Mesenteric fat pad (tissue), 1 donor: ENCODE measurements around the gene TMEM236. TPM values are rescaled to one million over a fixed set of nuclear protein-coding genes. Genes with fewer than 3 reads are reported as not detected.
"Not testable (repeated sequence)": the region's sequence is repeated elsewhere in the genome, so short reads cannot be mapped to it uniquely, and the experiment has no call there.

ENCODE experiments used
- DNase-seq: peaks from one replicate; pipeline ENCODE4 v3.0.0-alpha.2; 2020; ENCODE audit warnings: low spot score
- long read RNA-seq: library from polyadenylated mRNA; unstranded; transcript quantifications from one replicate; pipeline ENCODE4 v2.0.0, GENCODE V29; 2020
- total RNA-seq: library from RNA; stranded (reverse); fragmentation: NEBNext Ultra II Directional; extraction: Animal tissue kit (Norgen Biotek cat#: 25700); gene quantifications from one replicate; pipeline ENCODE4 v1.2.1, GENCODE V29; 2021
- donor health status: DM: yes; HTN: yes; CAD: no.

Gene TMEM236
- total RNA-seq, result 3.0 TPM
- long read RNA-seq, result 0 reads

DNA sequence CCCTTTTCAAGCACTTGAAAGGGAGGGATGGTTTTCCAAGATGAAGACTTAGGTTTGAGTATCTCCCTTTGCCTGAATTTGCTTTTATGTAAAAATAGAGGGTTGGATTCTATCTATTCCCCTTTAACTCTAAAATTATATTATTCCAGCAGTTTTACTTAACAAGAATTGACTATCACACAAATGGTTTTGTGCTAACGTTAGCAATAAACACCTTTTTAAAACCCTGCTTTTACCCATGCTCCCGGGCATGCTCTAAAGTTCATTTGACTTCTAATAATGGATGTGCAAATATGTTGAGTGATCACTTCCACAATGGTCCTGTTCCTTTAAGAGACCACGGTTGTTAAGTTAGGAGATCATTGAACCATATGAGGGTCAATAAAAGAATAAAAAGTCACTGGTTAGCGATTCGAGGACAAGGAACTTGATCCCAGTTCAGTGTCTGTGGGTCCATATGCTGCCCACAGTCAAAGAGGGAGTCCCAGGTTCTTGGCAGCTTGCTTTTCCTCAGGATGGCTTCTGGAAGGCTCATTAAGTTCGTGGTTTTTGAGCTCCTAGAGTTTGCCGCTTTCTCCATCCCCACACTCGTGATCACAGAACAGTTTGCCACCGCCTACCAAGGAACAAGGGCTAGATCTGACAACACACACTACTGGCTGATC lies at the start of gene TMEM236:
Gene TMEM236, plus strand, starts transcription at position 421 of the 665 bp plus-strand sequence. Its CDS starts 95 bp downstream, at position 516.
- DNase-seq, result no peak

DNA sequence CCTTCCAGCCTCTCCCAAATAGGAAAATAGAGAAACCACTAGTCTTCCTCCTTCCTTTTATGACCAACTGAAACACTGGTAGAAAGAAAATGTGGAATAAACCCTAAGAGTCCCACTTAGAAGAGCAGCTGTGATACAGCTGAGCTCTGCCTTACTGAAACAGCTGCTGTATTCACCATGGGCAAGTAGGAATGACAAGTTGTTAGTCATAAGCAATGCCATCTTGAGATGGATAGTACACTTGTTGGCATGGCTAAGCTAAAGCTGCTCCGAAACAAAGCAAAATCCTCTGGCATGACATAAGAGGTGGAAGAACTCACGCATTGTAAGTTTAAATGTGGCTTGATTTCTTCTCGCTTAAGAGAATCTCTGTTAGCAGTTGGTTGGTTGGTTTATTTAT lies 48.3 kb upstream of the TMEM236 start:
- no peak for DNase-seq

GRCh38 chr10:17708821-17709220 lies 43.2 kb upstream of the TMEM236 start:
- DNase-seq, result no peak

DNA sequence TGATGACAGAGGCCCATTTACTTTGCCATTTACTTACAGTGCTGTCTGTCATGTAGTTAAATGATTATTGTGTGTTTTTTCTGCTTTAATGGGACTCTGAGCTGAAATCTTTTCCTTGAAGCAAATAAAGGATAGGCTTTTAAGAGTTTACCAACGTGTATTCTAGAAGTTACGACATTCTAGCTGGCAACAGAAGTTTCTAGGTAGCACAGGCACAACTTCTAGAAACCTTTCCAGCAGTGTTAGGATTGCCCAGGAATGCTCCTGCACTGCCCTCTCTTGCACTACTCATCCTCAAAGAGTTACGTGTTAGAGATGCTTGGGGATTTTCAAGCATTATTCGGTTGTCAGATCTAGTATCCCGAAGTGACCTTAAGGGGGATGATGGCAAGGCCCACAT lies 42.5 kb upstream of the TMEM236 start:
- DNase-seq, result no peak

GRCh38 chr10:17710181-17710580 lies 41.8 kb upstream of the TMEM236 start:
- no peak for DNase-seq

DNA sequence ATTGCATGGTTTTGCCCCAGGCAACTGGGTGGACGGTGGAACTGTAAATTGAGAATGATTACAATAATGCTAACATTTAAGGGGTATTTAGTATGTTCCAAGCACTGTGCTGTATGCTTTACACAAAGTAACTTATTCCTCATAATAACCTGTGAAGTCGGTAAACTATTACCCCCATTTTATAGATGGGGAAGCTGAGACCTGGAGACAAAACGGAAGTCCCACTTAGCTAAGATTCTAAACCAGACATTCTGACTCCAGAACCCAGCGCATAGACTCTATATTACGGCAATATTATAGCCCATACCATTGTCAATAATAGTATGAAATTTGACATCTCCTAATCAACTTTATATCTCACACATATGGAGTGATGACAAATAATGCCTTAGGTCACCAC lies 39.9 kb upstream of the TMEM236 start:
- no peak for DNase-seq

GRCh38 chr10:17712717-17713471 lies 39.1 kb upstream of the TMEM236 start:
- DNase-seq, result no peak

DNA sequence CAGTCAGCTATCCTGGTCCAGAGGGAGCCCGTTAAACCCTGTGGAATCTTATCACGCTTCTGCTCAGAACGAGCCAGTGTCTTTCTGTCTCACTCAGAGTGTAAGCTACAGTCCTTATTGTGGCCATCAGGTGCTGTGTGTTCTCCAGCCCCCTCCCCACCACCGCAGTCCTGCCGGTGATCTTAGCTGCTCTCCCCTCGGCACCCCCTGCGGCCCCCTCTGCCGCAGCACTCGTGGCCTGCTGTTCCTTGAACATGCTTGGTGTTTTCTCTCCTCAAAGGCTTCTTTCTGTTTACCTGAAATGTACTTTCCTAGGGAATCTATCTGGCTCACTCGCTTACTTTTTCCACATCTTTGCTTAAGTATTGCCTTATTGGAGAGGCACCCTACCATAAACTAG lies 38.2 kb upstream of the TMEM236 start:
- no peak for DNase-seq

GRCh38 chr10:17716161-17716560 lies 35.8 kb upstream of the TMEM236 start:
- no peak for DNase-seq

GRCh38 chr10:17722317-17723014 lies 29.5 kb upstream of the TMEM236 start:
- not testable (repeated sequence) for DNase-seq

DNA sequence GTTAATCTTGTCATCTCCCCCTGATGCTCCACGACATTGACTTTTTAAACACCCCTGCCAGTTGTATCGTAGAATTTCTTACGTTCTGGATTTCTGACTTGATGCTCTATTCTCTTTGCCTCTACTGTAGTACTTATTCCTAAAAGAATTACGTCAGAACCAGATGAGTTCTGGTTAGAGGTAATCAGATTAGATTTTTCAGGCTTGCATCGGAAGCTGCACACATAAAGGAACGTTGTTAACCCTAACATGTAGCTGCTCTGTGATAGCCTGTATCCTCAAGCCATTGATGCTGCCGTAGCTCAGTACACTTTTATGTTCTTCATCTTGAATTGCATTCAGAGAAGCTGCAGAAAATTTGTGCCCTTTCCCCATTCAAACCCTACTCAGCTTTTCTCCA lies 26.3 kb upstream of the TMEM236 start:
- no peak for DNase-seq

DNA sequence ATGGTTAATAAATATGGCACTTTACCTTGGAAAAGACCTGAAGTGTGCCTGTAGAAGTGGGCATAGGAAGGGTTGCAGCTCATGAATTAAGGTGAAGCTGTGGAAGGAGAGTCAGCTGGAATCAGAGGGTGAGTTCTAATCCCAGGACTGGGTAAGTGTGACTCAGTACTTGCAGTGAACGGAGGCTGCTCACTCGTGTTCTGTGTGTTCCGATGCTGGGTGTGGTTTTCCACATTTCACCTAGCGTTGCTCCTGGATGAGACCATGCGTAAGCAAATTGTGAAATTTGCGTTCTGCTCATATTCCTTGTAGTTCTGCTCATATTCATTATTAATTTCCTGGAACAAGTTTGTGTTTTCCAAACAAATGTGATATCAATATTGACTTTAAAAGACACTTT lies 22.4 kb upstream of the TMEM236 start:
- DNase-seq, result no peak

DNA sequence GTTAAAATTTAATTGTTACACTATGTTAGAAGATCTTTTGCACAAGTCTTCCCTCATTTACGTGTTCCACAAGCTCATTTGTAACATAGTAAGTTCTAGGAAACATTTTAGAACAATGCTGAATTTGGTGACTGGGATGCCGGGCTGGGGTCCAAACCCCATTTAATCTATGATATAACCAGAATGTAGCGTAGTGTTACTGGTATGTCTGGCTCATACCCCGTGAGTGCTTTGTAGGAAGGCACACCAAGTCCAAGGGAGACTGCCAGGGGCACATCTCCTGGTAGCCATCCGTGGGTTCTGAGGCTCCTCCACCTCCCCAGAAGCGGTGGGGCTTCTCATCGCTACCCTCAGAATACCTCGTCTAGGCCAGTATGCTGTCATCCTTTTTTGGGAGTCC lies 21.3 kb upstream of the TMEM236 start:
- no peak for DNase-seq

- DNase-seq, result no peak
These were observed 20.5 kb upstream of the TMEM236 start for GRCh38 chr10:17731331-17732020.

DNA sequence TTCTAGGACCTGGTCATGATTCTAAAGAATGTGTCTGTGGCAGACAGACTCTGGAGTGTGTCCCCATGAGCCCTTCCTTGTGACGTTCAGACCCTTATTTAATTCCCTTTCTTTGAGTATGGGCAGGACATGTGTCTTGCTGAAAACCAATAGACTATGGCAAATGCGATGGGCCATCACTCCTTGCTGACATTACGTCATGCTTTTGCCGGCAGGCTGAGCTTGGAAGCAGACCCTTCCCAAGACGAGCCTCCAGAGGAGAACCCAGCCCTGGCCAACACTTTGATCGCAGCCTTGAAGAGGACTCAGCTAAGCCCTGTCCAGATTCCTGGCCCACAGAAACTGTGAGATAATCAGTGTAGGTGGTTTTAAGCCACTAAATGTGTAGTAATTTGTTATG lies 18.4 kb upstream of the TMEM236 start:
- DNase-seq, result no peak

DNA sequence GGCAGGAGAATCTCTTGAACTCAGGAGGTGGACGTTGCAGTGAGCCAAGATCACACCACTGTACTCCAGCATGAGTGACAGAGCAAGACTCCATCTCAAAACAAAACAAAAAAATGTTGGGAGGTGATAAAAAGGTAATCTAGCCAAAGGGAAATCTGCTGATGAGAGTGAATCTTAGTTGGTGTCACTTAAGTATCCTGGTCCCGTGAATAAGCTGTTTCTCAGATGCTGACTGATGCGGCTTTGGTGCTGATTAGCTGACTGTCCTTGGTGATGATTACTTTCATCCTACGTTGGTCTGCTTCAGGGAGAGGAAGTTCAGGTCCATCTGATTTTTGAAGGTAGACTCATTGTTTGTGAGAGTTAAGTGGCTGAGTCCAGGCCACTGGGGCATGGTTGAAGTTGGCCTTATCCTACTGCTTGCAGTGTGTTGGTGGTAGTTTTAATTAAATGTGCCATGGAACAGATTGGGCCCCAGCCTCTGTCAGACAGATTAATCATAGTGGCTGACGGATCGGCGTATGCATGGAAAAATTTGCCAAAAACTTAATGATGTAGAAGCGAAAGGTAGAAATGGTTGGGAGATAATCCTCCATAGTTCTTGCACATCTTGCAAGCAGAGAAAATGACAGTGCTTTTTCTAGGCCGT lies 17.4 kb upstream of the TMEM236 start:
- no peak for DNase-seq

GRCh38 chr10:17735166-17735941 lies 16.6 kb upstream of the TMEM236 start:
- no peak for DNase-seq

- DNase-seq, result no peak
These were observed 15.8 kb upstream of the TMEM236 start for GRCh38 chr10:17736223-17736622.

DNA sequence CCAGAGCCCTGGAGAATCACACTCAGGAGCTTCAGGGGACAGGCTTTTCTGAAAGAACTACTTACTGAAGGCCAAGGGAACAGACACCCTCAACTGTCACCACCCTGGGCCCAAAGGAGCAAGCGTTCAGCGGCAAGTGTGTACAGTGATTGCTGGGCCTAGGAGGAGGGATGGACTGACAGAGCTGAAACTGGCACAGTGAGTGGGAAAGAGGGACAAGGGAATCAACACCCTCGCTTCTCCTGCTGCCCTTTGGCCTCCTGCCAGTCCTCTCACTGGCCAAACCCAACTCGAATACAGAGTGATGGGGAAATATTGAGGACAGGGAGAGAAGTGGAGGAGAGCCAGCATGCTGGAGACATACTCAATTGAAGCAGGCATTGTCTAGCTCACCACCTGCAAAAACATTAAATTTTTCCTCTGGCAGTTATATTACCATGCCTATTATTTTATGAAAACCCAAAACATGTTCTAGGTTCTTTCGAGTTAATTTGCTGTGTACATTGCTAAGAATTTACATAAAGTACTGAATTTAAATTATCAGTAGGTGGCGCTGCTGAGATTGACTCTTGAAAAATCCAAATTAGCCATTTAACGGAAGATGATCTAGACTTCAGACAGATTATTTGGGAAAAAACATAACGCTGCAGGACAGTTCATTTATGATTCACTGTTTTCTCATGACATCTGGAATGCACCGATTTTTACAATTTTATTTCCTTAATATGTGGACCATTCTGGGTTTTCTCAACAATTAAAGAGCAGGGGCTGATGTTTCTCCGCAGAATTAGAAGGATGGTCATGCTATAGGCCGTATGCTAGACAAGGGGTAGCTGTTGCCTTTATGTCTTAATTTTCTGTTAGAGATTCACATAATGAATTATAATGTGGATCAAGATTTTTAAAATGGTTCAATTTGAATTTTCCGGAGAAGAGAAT lies 14.7 kb upstream of the TMEM236 start:
- DNase-seq, result no peak
